HG03066 (cell line): ENCODE data around the gene PABPC1L2A.
"Not testable (repeated sequence)": the region's sequence is repeated elsewhere in the genome, so short reads cannot be mapped to it uniquely, and the experiment has no call there.

Experiments used
- ATAC-seq: cut with Tn5 transposase; IDR thresholded peaks from one replicate; pipeline ENCODE4 v1.9.1; 2021; ENCODE audit warnings: low read depth; ENCODE audit not compliant: unreplicated experiment

The PABPC1L2A gene

GRCh38 chrX:73079024-73079562 is at the start of gene PABPC1L2A:
PABPC1L2A (minus strand) TSS chrX:73079512; CDS start chrX:73079386, 126 bp downstream.
- ATAC-seq = not testable (repeated sequence)

- no peak for ATAC-seq
Measured at GRCh38 chrX:73127700-73128241, 48.5 kb upstream of the PABPC1L2A start.

- no peak for ATAC-seq
Measured at GRCh38 chrX:73126240-73126639, 46.9 kb upstream of the PABPC1L2A start.

- ATAC-seq = not testable (repeated sequence)
Measured at GRCh38 chrX:73099505-73099904, 20.2 kb upstream of the PABPC1L2A start.

GRCh38 chrX:73086766-73087165 is 7.5 kb upstream of the PABPC1L2A start:
- not testable (repeated sequence) for ATAC-seq

- ATAC-seq = not testable (repeated sequence)
Measured at GRCh38 chrX:73079884-73080283, 572 bp upstream of the PABPC1L2A start.

GRCh38 chrX:73078597-73078996 is 715 bp downstream of the PABPC1L2A start:
- ATAC-seq = not testable (repeated sequence)

- no peak for ATAC-seq
Measured at GRCh38 chrX:73076838-73077237, 2.5 kb downstream of the PABPC1L2A start.

GRCh38 chrX:73069365-73070035 is 9.8 kb downstream of the PABPC1L2A start:
- no peak for ATAC-seq

- ATAC-seq = no peak
Measured at GRCh38 chrX:73068467-73069364, 10.6 kb downstream of the PABPC1L2A start.

GRCh38 chrX:73067761-73068466 is 11.4 kb downstream of the PABPC1L2A start:
- ATAC-seq = not testable (repeated sequence)

- no peak for ATAC-seq
Measured at GRCh38 chrX:73028876-73029275, 50.4 kb downstream of the PABPC1L2A start.
